Endometrial microvascular endothelial cells (primary cell): ENCODE results near the gene ECE2. TPM values are rescaled to one million over a fixed set of nuclear protein-coding genes. Genes with fewer than 3 reads are reported as not detected.
"Not testable (repeated sequence)": the region's sequence is repeated elsewhere in the genome, so short reads cannot be mapped to it uniquely, and the experiment has no call there.

ENCODE experiments used
- in situ Hi-C: cut with HindIII; loops from 2 replicates; pipeline ENCODE4 v1.10.0; 2017; ENCODE audit warnings: low sequenced_read_pairs, low pct_unique_long_range_greater_than_20kb; ENCODE audit errors: inconsistent ontology term
- total RNA-seq: library from RNA; depleted of rRNA; stranded (reverse); fragments of >200 nt; gene quantifications from one replicate; pipeline ENCODE4 v1.2.3, GENCODE V29; 2015; ENCODE audit errors: inconsistent ontology term

Gene ECE2
- total RNA-seq, 1 donor from 2014 or later: not detected

- in situ Hi-C loops: no loop called here
Measured at GRCh38 chr3:184325715-184326369, 50.0 kb downstream of the ECE2 start.

GRCh38 chr3:184327171-184327570 is 51.3 kb downstream of the ECE2 start:
- in situ Hi-C loops: no loop called here

DNA sequence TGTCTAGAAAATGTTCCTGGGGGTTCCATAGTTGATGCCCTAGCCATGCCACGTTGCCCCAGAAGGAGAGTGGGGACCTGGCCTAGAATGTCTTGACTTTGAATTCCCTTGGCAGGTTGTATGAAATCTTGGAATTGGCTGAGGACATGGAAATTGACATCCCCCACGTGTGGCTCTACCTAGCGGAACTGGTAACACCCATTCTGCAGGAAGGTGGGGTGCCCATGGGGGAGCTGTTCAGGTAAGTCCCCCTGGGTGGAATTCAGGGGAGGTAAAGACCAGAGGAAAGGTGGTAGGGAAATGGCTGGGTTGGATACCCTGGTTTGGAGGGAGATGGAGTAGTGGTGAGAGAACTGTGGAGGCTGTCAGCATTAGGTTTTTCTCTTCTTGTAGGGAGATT is 52.7 kb downstream of the ECE2 start:
- in situ Hi-C loops: no loop called here

DNA sequence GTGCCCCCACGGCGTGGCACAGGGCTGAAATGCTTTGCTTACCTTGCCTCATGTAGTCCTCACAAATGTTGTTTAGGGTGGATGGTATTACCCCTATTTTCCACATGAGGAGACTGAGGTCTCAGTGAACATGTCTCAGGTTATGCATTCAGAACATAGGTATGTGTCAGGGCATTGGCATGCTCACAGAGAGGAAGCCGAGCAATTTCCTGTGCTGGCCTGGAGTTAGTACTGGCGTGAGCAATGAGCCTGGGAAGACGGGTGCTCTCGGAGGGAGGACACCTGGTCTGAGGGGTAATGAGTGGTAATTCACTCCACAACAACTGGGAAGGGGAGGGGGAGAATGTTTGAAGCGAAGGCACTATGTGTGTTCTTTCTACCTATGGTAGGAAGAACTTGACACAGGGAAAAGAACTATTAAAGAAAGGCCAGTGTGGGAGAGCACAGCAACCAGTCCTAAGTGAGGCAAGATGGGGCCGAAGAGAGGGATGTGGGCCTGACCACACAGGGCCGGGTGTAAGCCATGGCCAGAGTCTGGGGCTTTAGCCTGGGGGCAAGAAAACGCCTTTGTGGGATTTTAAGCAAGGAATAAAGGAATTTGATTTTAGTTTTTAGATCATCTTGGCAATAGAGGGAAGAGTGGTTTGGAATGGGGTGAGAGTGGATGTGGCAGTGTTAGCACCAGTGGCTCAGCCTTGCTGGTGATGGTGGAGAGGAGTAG is 56.7 kb downstream of the ECE2 start:
- in situ Hi-C loops: no loop called here

DNA sequence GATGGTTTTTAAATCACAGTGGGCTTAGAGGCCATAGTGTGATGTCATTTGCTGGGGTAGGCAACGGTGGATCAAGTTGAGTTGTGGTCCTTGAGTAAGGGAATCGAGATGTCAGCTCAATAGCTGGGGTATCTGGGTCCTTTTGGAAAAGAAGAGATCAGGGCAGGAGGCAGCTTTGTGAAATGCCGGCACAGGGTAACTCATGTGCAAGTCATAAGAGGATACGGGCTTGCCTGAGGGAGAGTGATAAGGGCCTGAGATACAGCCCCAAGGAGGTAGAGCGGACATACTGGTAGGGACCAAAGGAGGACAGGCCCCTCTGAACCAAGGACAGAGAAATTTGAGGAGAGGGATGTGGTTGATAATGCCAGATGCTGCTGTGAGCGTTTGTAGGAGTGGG is 57.4 kb downstream of the ECE2 start:
- in situ Hi-C loops: no loop called here

- in situ Hi-C loops: no loop called here
Measured at GRCh38 chr3:184333700-184334099, 57.9 kb downstream of the ECE2 start.

- in situ Hi-C loops: no loop called here
Measured at GRCh38 chr3:184334470-184335158, 58.8 kb downstream of the ECE2 start.

DNA sequence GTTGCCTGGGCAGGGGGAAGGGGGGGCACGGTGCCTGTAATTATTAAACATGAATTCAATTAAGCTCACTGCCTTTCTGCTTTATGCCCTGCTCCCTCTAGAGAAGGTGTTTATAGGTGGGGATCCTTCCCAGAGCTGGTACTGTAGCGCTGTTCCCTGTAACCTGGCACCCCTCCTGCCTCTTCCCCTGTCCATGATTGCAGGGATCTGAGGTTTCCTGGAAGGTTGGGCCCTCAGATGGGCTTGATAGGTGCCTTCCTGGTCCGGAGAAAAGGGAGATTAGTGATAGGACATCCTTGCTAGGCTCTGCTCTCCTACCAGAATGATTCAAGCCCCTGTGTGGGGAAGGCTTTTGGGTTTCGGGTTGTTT is 59.5 kb downstream of the ECE2 start:
- in situ Hi-C loops: no loop called here

DNA sequence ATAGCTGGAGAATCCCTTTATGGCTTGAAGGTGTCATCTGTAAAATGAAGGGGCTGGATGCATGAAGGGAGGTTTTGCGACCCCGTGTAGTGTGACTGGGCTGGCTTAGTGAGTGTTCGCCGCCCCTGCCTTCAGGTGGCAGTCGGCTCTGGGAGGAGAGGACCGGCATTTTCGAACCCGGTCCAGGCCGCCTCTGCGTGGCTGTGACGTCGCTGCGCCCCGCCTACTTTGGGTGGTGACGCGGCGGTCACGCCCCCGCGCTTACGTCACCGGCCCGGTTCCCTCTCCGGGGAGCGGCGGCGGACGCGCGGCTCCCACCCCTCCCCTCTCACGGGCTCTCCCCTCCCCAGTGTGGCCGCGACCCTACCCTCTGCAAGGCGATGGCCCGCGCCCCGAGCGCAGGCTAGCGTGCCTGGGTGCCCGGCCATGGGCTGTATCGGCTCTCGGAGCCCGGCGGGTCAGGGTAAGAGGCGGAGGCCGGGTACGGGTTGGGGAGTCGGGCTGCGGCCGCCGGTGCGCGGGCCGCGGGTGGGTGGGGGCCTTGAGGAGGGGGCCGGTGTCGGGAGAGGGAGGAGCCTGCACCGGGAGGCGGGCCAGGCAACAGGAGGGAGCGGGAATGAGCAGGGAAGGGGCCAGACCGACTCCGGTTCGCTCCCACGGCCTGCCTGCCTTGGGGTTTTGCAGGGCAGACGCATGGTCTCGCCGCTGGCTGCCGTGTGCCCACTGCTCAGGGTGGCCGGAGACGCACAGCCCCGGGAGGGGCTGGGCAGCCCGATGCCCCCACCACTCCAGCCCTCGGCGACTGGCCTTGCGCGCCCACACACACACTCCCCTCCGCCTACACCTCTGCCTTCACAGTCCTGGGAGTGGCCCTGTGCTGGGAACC is 60.1 kb downstream of the ECE2 start:
- in situ Hi-C loops: no loop called here

- in situ Hi-C loops: no loop called here
Measured at GRCh38 chr3:184336547-184337398, 61.0 kb downstream of the ECE2 start.

- in situ Hi-C loops: no loop called here
Measured at GRCh38 chr3:184337399-184337714, 61.5 kb downstream of the ECE2 start, which contains the start of gene FAM131A. TSS of gene FAM131A (plus strand) at chr3:184337600. CDS start at chr3:184337631, 31 bp downstream.

GRCh38 chr3:184337981-184338380 is 62.2 kb downstream of the ECE2 start:
- in situ Hi-C loops: no loop called here

- in situ Hi-C loops: no loop called here
Measured at GRCh38 chr3:184338511-184338945, 62.7 kb downstream of the ECE2 start.

DNA sequence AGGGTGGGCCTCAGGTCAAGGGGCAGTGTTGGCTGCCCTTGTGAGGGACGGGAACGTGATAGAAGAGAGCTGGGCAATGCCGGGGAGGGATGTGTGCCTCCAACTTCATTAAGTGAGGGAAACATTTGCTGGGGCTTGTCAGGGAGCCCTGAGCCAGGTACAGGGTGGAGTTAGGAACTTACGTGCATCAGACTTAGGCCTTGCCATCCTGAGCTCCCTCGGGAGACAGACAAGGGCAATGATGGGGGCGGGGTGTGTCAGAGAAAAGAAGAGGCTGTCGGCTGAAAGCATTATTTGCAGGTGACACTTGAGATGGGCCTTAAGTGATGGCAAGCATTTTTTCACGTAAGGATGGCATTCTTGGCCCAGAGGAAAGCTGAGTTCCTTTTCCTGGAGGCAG is 63.2 kb downstream of the ECE2 start:
- in situ Hi-C loops: no loop called here

DNA sequence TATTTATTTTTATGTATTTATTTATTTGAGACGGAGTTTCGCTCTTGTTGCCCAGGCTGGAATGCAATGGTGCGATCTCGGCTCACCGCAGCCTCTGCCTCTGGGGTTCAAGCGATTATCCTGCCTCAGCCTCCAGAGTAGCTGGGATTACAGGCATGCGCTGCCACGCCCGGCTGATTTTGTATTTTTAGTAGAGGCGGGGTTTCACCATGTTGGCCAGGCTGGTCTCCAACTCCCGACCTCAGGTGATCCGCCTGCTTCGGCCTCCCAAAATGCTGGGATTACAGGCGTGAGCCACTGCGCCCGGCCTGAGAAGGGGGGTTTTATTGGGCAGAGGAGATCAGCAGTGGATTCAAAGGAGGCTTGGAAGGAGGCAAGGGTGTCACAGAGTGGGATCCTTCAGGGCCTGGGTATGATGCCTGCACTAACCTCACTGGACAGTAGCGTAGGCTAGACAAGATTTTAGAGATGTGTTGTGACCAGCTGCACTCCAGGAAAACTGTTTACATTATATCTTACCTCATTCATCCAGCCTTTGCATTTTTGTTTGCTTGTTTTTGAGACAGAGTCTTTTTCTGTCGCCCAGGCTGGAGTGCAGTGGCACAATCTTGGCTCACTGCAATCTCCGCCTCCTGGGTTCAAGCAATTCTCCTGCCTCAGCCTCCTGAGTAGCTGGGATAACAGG is 63.8 kb downstream of the ECE2 start:
- in situ Hi-C loops: not testable (repeated sequence)

DNA sequence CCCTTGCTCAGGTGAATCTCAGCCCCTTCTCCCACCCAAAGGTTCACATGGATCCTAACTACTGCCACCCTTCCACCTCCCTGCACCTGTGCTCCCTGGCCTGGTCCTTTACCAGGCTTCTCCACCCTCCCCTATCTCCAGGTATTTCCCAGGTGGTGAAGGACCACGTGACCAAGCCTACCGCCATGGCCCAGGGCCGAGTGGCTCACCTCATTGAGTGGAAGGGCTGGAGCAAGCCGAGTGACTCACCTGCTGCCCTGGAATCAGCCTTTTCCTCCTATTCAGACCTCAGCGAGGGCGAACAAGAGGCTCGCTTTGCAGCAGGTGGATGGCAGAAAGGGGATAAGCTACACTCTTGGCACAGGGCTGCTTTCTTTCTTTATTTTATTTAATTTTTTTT is 66.1 kb downstream of the ECE2 start:
- in situ Hi-C loops: no loop called here
